GM23338 (cell line): ENCODE measurements around the gene MYO1E. TPM values are rescaled to one million over a fixed set of nuclear protein-coding genes. Genes with fewer than 3 reads are reported as not detected.

Source experiments
- ATAC-seq: fragments of 200-7000 bp; cut with Tn5 transposase; 3 replicates; pipeline ENCODE4 v1.9.1; 2020
- DNase-seq: peaks from one replicate; pipeline ENCODE4 v3.0.0-alpha.2; 2015; ENCODE audit warnings: low spot score
- H2AFZ ChIP-seq: fragments of 200-600 bp; sonication (generic); 2 replicates; pipeline ENCODE4 v1.8.0; 2016; ENCODE audit warnings: antibody characterized with exemption, mild to moderate bottlenecking, moderate library complexity
- H3F3A ChIP-seq: fragments of 200-600 bp; sonication (generic); replicated peaks from 2 replicates; pipeline ENCODE4 v1.8.0; 2017; ENCODE audit warnings: antibody characterized with exemption, mixed run types, low read depth
- H3K27ac ChIP-seq: fragments of 200-600 bp; sonication (generic); 2 replicates; pipeline ENCODE4 v1.6.1; 2016; ENCODE audit warnings: low read depth
- H3K27me3 ChIP-seq: fragments of 200-600 bp; sonication (generic); 2 replicates; pipeline ENCODE4 v1.8.0; 2016; ENCODE audit warnings: mild to moderate bottlenecking, mixed run types, moderate library complexity; ENCODE audit not compliant: insufficient read depth
- H3K36me3 ChIP-seq: fragments of 200-600 bp; sonication (generic); 2 replicates; pipeline ENCODE4 v1.8.0; 2016; ENCODE audit warnings: mild to moderate bottlenecking; ENCODE audit not compliant: insufficient read depth
- H3K4me1 ChIP-seq: fragments of 200-600 bp; sonication (generic); 2 replicates; pipeline ENCODE4 v1.8.0; 2016; ENCODE audit warnings: mild to moderate bottlenecking, moderate library complexity; ENCODE audit not compliant: insufficient read depth
- H3K4me2 ChIP-seq: fragments of 200-600 bp; sonication (generic); 2 replicates; pipeline ENCODE4 v1.7.1; 2017; ENCODE audit warnings: mixed run types
- H3K4me3 ChIP-seq: fragments of 200-600 bp; sonication (generic); 2 replicates; pipeline ENCODE4 v1.6.1; 2016; ENCODE audit warnings: mixed run types
- H3K79me2 ChIP-seq: fragments of 200-600 bp; sonication (generic); replicated peaks from 2 replicates; pipeline ENCODE4 v1.8.0; 2017; ENCODE audit warnings: mild to moderate bottlenecking; ENCODE audit not compliant: insufficient read depth
- H3K9me2 ChIP-seq: fragments of 200-600 bp; sonication (generic); 2 replicates; pipeline ENCODE4 v1.8.0; 2017; ENCODE audit not compliant: insufficient read depth
- H4K20me1 ChIP-seq: fragments of 200-600 bp; sonication (generic); replicated peaks from 2 replicates; pipeline ENCODE4 v1.8.0; 2017; ENCODE audit warnings: mild to moderate bottlenecking; ENCODE audit not compliant: insufficient read depth
- H3K27ac Mint-ChIP-seq: 2 replicates; pipeline ENCODE4 v1.8.0; 2020; ENCODE audit warnings: inconsistent platforms, mild to moderate bottlenecking, moderate library complexity, mixed read lengths
- H3K27me3 Mint-ChIP-seq: 3 replicates; pipeline ENCODE4 v1.8.0; 2022; ENCODE audit warnings: low read depth, mild to moderate bottlenecking, moderate library complexity, mixed read lengths, inconsistent platforms; ENCODE audit not compliant: insufficient read depth, poor library complexity
- H3K36me3 Mint-ChIP-seq: 3 replicates; pipeline ENCODE4 v1.8.0; 2021; ENCODE audit warnings: low read depth, mild to moderate bottlenecking, inconsistent platforms, moderate library complexity, mixed read lengths
- H3K4me1 Mint-ChIP-seq: 3 replicates; pipeline ENCODE4 v1.8.0; 2020; ENCODE audit warnings: mild to moderate bottlenecking, inconsistent platforms, mixed read lengths
- H3K4me3 Mint-ChIP-seq: 3 replicates; pipeline ENCODE4 v1.8.0; 2021; ENCODE audit warnings: moderate library complexity, mild to moderate bottlenecking, inconsistent platforms, mixed read lengths
- H3K9me3 Mint-ChIP-seq: 3 replicates; pipeline ENCODE4 v1.8.0; 2020; ENCODE audit warnings: moderate library complexity, mild to moderate bottlenecking, inconsistent platforms, mixed read lengths
- CREB1 ChIP-seq: fragments of 250-450 bp; sonication (Bioruptor Pico); IDR thresholded peaks from 2 replicates; pipeline ENCODE4 v1.5.0; 2020; ENCODE audit warnings: low read depth, mild to moderate bottlenecking, moderate library complexity
- CTCF ChIP-seq, 2 experiments: fragments of 200-600 bp in 1 of 2; sonication (generic) in 1 of 2; conservative IDR thresholded peaks; 2 replicates each; pipeline versions ENCODE4 v1.5.1 to v1.6.1; 2016 to 2017; ENCODE audit warnings: antibody characterized with exemption in 2 of 2, low read depth in 2 of 2, mild to moderate bottlenecking in 2 of 2, moderate library complexity in 1 of 2
- ETS1 ChIP-seq: IDR thresholded peaks from 2 replicates; pipeline ENCODE4 v1.6.1; 2016; ENCODE audit warnings: antibody characterized with exemption
- EZH2 ChIP-seq: fragments of 200-600 bp; sonication (generic); IDR thresholded peaks from one replicate; pipeline ENCODE4 v1.8.0; 2017; ENCODE audit warnings: antibody characterized with exemption, mild to moderate bottlenecking, low read depth; ENCODE audit not compliant: unreplicated experiment
- EZH2phosphoT487 ChIP-seq: fragments of 200-600 bp; sonication (generic); IDR thresholded peaks from one replicate; pipeline ENCODE4 v1.8.1; 2018; ENCODE audit warnings: antibody characterized with exemption; ENCODE audit not compliant: unreplicated experiment
- JUNB ChIP-seq: IDR thresholded peaks from one replicate; pipeline ENCODE4 v1.6.1; 2016; ENCODE audit warnings: antibody characterized with exemption; ENCODE audit not compliant: unreplicated experiment
- NANOG ChIP-seq: IDR thresholded peaks from 2 replicates; pipeline ENCODE4 v1.6.1; 2016; ENCODE audit warnings: antibody characterized with exemption, borderline replicate concordance
- POLR2AphosphoS5 ChIP-seq: IDR thresholded peaks from 2 replicates; pipeline ENCODE4 v1.6.1; 2016; ENCODE audit warnings: antibody characterized with exemption, low read depth
- REST ChIP-seq: IDR thresholded peaks from one replicate; pipeline ENCODE4 v1.6.1; 2018; ENCODE audit warnings: antibody characterized with exemption; ENCODE audit not compliant: unreplicated experiment
- STAT1 ChIP-seq: IDR thresholded peaks from one replicate; pipeline ENCODE4 v1.6.1; 2016; ENCODE audit warnings: antibody characterized with exemption; ENCODE audit not compliant: unreplicated experiment
- ZNF114 ChIP-seq: fragments of 250-450 bp; sonication (Bioruptor Pico); IDR thresholded peaks from 2 replicates; pipeline ENCODE4 v1.5.0; 2020; ENCODE audit warnings: mild to moderate bottlenecking, moderate library complexity
- ZNF331 ChIP-seq: fragments of 250-450 bp; sonication (Bioruptor Pico); IDR thresholded peaks from 2 replicates; pipeline ENCODE4 v1.5.0; 2020; ENCODE audit warnings: low read depth, mild to moderate bottlenecking, moderate library complexity
- ZNF462 ChIP-seq: fragments of 250-450 bp; sonication (Bioruptor Pico); IDR thresholded peaks from 2 replicates; pipeline ENCODE4 v1.5.0; 2020; ENCODE audit warnings: mild to moderate bottlenecking, moderate library complexity
- polyA plus RNA-seq: library from polyadenylated mRNA; unstranded; fragments of >200 nt; fragmentation: Nextera tagmentation; extraction: Ambion mirVana; gene quantifications from 2 replicates; pipeline ENCODE4 v1.2.1, GENCODE V29; 2016
- total RNA-seq: library from RNA; depleted of rRNA; stranded (reverse); fragments of >200 nt; shearing (Covaris generic); gene quantifications from 2 replicates; pipeline ENCODE4 v1.2.3, GENCODE V29; 2014

MYO1E gene
- total and polyA plus RNA-seq, 2 experiments from 2014 or later = 68.3 to 131 TPM

- TF ChIP-seq ETS1 (no peak), EZH2phosphoT487 (no peak), ZNF462 (CRISPR knock-in tag) (no peak), CREB1 (CRISPR knock-in tag) (no peak), REST (no peak), JUNB (no peak), ZNF331 (CRISPR knock-in tag) (no peak), NANOG (no peak), POLR2AphosphoS5 (no peak), EZH2 (no peak), STAT1 (no peak), ZNF114 (CRISPR knock-in tag) (no peak), CTCF (conservative IDR thresholded peaks at IDR 0.05; ENCODE audit: low read depth in 2 of 2) (no peak)
- H3K27me3 Mint-ChIP-seq = peaks cover 10% of the 10 kb centered on the region
- H3K9me2 ChIP-seq = no peaks in the 10 kb centered on the region
- H3K4me3 Mint-ChIP-seq = no peak overlapping the region
- 0 out of 2 replicates have a peak, but pooled peaks cover 3% of the 10 kb centered on the region for H3F3A ChIP-seq
- H3K4me3 ChIP-seq = no peak overlapping the region
- peaks cover 67% of the 10 kb centered on the region for H3K79me2 ChIP-seq
- H2AFZ ChIP-seq = no peak overlapping the region
- H4K20me1 ChIP-seq = peaks cover 9% of the 10 kb centered on the region; the same call in 1 of the 2 replicates
- DNase-seq (no peak), ATAC-seq (peak; percentile 75)
- no peaks in the 10 kb centered on the region for H3K9me3 Mint-ChIP-seq
- no peaks in the 10 kb centered on the region for H3K36me3 Mint-ChIP-seq
- no peaks in the 10 kb centered on the region for H3K36me3 ChIP-seq
- H3K4me2 ChIP-seq = peak overlapping the region; percentile 48; the same call in 1 of the 2 replicates
- H3K4me1 ChIP-seq = peaks cover 9% of the 10 kb centered on the region
- no peak overlapping the region for H3K27ac Mint-ChIP-seq
- no peak overlapping the region for H3K27ac ChIP-seq
- H3K27me3 ChIP-seq = no peaks in the 10 kb centered on the region
- H3K4me1 Mint-ChIP-seq = peaks cover 14% of the 10 kb centered on the region; the same call in 2 of the 3 replicates
Observed at GRCh38 chr15:59283717-59284391, 88.8 kb downstream of the MYO1E start.
